MG63 (cell line): Measurements from ENCODE around the gene ABHD18. TPM values are rescaled to one million over a fixed set of nuclear protein-coding genes. Genes with fewer than 3 reads are reported as not detected.
"Not testable (repeated sequence)": the region's sequence is repeated elsewhere in the genome, so short reads cannot be mapped to it uniquely, and the experiment has no call there.

Experiments used
- DNase-seq: peaks from one replicate; pipeline ENCODE4 v3.0.0-alpha.2; 2020
- H3K27me3 ChIP-seq: fragments of 250-450 bp; sonication (Bioruptor Pico); 2 replicates; pipeline ENCODE4 v1.5.1; 2020; ENCODE audit warnings: mild to moderate bottlenecking, moderate library complexity
- H3K36me3 ChIP-seq: fragments of 250-450 bp; sonication (Bioruptor Pico); 2 replicates; pipeline ENCODE4 v1.5.1; 2020; ENCODE audit warnings: mild to moderate bottlenecking, moderate library complexity
- H3K4me3 ChIP-seq: fragments of 250-450 bp; sonication (Bioruptor Pico); 2 replicates; pipeline ENCODE4 v1.5.1; 2020; ENCODE audit warnings: mild to moderate bottlenecking, moderate library complexity
- H3K9me3 ChIP-seq: fragments of 250-450 bp; sonication (Bioruptor Pico); 2 replicates; pipeline ENCODE4 v1.5.1; 2020; ENCODE audit warnings: mild to moderate bottlenecking, moderate library complexity
- total RNA-seq: library from RNA; depleted of rRNA; stranded (reverse); fragments of >200 nt; shearing (Covaris generic); gene quantifications from 2 replicates; pipeline ENCODE4 v1.2.3, GENCODE V29; 2014; ENCODE audit warnings: low replicate concordance; rRNA removed

ABHD18 gene
- total RNA-seq, 1 experiment from 2014 or later, result 3.6 TPM

DNA sequence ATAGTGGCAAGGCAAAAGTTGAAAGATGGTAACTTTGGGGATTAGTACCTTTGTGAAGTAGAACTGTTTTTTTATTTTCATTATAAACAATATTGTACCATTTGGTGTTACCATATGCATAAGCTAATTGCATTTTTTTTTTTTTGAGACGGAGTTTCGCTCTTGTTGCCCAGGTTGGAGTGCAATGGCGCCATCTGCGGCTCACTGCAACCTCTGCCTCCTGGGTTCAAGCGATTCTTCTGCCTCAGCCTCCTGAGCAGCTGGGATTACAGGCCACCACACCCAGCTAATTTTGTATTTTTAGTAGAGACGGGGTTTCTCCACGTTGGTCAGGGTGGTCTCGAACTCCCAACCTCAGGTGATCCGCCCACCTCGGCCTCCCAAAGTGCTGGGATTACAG is 86.0 kb downstream of the ABHD18 start:
- not testable (repeated sequence) for H3K4me3 ChIP-seq, H3K36me3 ChIP-seq, DNase-seq, H3K9me3 ChIP-seq, H3K27me3 ChIP-seq

DNA sequence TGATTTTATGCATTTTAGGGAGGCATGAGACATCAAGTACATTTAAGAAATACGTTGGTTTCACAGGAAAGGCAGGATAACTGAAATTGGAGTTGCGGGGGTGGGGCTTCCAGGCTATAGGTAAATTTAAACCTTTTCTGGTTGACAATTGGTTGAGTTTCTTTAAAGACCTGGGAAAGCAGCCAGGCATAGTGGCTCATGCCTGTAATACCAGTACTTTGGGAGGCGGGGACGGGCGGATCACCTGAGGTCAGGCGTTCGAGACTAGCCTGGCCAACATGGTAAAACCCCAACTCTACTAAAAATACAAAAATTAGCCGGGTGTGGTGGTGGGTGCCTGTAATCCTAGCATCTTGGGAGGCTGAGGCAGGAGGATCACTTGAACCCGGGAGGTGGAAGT is 89.7 kb downstream of the ABHD18 start:
- not testable (repeated sequence) for H3K36me3 ChIP-seq, DNase-seq, H3K4me3 ChIP-seq, H3K9me3 ChIP-seq, H3K27me3 ChIP-seq

GRCh38 chr4:128055441-128056206 is 90.4 kb downstream of the ABHD18 start:
- H3K27me3 ChIP-seq, H3K4me3 ChIP-seq, H3K36me3 ChIP-seq, DNase-seq, H3K9me3 ChIP-seq: not testable (repeated sequence)

GRCh38 chr4:128056396-128056795 is 91.2 kb downstream of the ABHD18 start:
- Histone ChIP-seq H3K9me3 (no peaks in the 10 kb centered on the region), H3K27me3 (no peaks in the 10 kb centered on the region), H3K36me3 (no peaks in the 10 kb centered on the region), H3K4me3 (no peak overlapping the region)
- no peak for DNase-seq

GRCh38 chr4:128060121-128060698 is 95.0 kb downstream of the ABHD18 start:
- no peaks in the 10 kb centered on the region for H3K9me3 ChIP-seq
- no peaks in the 10 kb centered on the region for H3K36me3 ChIP-seq
- no peak for DNase-seq
- H3K4me3 ChIP-seq, result peak overlapping the region; percentile 62
- H3K27me3 ChIP-seq, result no peaks in the 10 kb centered on the region

GRCh38 chr4:128060699-128061565 is 95.7 kb downstream of the ABHD18 start, which contains the start of gene LARP1B:
TSS of gene LARP1B (plus strand) at chr4:128061312. CDS start at chr4:128074952, 13,640 bp downstream.
- no peaks in the 10 kb centered on the region for H3K27me3 ChIP-seq
- peak; percentile 96 for DNase-seq
- peak within 1 kb of the TSS; percentile 62 for H3K4me3 ChIP-seq
- H3K9me3 ChIP-seq, result no peaks in the 10 kb centered on the region
- H3K36me3 ChIP-seq, result no peaks in the 10 kb centered on the region

DNA sequence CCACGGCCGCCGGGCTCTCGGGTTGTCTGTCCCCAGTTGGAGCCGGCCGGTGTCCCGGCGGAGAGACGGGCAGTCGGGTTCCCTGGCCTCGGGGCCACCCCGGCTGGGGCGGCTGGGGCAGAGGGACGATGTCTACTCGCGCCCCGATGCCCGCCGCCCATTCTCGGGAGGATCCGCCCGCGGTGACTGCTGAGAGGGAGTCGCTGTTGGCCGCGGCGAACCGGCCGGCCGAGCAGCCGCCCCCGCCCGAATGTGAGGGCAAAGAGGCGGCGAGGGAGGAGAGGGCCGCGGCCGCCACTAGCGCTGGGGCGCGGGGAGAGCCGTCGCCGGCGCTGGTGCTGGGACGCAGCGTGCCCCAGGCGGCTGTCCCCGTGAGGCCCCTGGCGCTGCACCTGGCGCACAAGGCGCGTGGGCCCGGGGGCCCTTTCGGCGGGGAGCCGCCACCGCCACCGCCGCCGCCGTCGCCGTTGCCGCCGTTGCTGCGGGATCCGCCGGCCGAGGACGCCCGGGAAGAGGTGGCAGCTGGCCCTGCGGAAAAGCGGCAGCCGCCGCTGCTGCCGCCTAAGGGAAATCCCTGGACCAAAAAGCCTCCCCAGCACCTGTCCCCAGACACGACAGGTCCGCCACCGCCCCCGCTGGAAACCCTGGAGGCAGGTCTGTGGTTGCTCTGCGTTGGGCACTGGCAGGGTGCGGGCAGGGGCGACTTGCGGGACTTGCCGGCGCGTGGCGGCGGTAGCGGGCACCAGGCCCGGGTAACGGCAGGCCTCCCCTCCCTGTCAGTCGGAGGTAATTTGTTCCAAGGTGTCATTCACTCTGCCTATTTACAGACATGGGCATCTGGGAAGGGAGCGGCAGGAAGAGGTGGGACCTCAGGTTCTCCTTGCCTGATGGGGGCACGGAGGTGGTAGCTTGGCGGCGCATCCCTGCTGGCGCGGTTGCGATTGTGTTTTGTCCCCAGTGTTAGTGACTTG is 96.6 kb downstream of the ABHD18 start:
- peak overlapping the region; percentile 62 for H3K4me3 ChIP-seq
- peak; percentile 52 for DNase-seq
- H3K9me3 ChIP-seq, result no peaks in the 10 kb centered on the region
- no peaks in the 10 kb centered on the region for H3K36me3 ChIP-seq
- no peaks in the 10 kb centered on the region for H3K27me3 ChIP-seq

- not testable (repeated sequence) for H3K36me3 ChIP-seq, DNase-seq, H3K4me3 ChIP-seq, H3K27me3 ChIP-seq, H3K9me3 ChIP-seq
Measured at GRCh38 chr4:128066453-128066820, 101.2 kb downstream of the ABHD18 start.

GRCh38 chr4:128068918-128069317 is 103.7 kb downstream of the ABHD18 start:
- Histone ChIP-seq H3K36me3 (no peaks in the 10 kb centered on the region), H3K9me3 (no peaks in the 10 kb centered on the region), H3K4me3 (no peak overlapping the region), H3K27me3 (no peaks in the 10 kb centered on the region)
- no peak for DNase-seq

- DNase-seq, result no peak
- Histone ChIP-seq H3K36me3 (0 out of 2 replicates have a peak, but pooled peaks cover 3% of the 10 kb centered on the region), H3K27me3 (no peaks in the 10 kb centered on the region), H3K4me3 (no peak overlapping the region), H3K9me3 (no peaks in the 10 kb centered on the region)
Measured at GRCh38 chr4:128076464-128076863, 111.3 kb downstream of the ABHD18 start.

Other genes starting within 250 kb of the ABHD18 start
- not detected in 2 replicates for gene SLC25A31, start 235.0 kb upstream of the ABHD18 start, total RNA-seq
- 3.9 and 6.2 TPM in 2 replicates for gene HSPA4L, start 183.1 kb upstream of the ABHD18 start, total RNA-seq
- gene PLK4, start 84.5 kb upstream of the ABHD18 start, total RNA-seq, result 7.3 and 9.1 TPM in 2 replicates
- 6.6 and 11.8 TPM in 2 replicates for gene MFSD8, start 233 bp upstream of the ABHD18 start, total RNA-seq
- gene LARP1B, start 95.9 kb downstream of the ABHD18 start, total RNA-seq, result 13.5 and 17.6 TPM in 2 replicates